ENCODE data around the gene GTF3C4. TPM values are rescaled to one million over a fixed set of nuclear protein-coding genes. Genes with fewer than 3 reads are reported as not detected.

Gene GTF3C4
- total and polyA plus RNA-seq, 2 experiments from 2014 or later, result 4.9 to 13.0 TPM

GRCh38 chr9:132644251-132644650 lies 26.0 kb upstream of the GTF3C4 start:
- TF ChIP-seq EZH2 (IDR thresholded peaks at IDR 0.05; ENCODE audit: insufficient read depth, poor library complexity, severe bottlenecking) (no peak), EZH2phosphoT487 (IDR thresholded peaks at IDR 0.05; ENCODE audit: insufficient read depth, low read depth) (no peak)
- Histone ChIP-seq H3K4me1 (ENCODE audit: insufficient read depth) (peaks cover 20% of the 10 kb centered on the region), H3K27ac (no peak overlapping the region), H3K79me2 (ENCODE audit: insufficient read depth) (no peaks in the 10 kb centered on the region), H3K27me3 (replicated peaks; ENCODE audit: insufficient read depth) (no peaks in the 10 kb centered on the region), H4K20me1 (ENCODE audit: insufficient read depth) (no peaks in the 10 kb centered on the region), H3F3A (ENCODE audit: insufficient read depth) (peaks cover 26% of the 10 kb centered on the region), H3K9ac (no peak overlapping the region), H2AFZ (no peak overlapping the region), H3K36me3 (ENCODE audit: low read depth) (peaks cover 42% of the 10 kb centered on the region), H3K9me3 (ENCODE audit: low read depth) (no peaks in the 10 kb centered on the region), H3K4me3 (no peak overlapping the region), H3K9me2 (ENCODE audit: insufficient read depth) (no peaks in the 10 kb centered on the region), H3K4me2 (ENCODE audit: unreplicated experiment) (no peak overlapping the region)
- in situ Hi-C loops (cut with MboI), result no loop called here
- WGBS, 2 experiments (ENCODE audit: low coverage in 1 of 2, low lambda C conversion rate in 2 of 2, missing lambda C conversion rate in 2 of 2), result 74 to 85% methylated on average over 3 of the region's 3 CpGs
- no peak for DNase-seq

- no peaks in the 10 kb centered on the region for H3K79me2 ChIP-seq (ENCODE audit: insufficient read depth)
- no peak for DNase-seq
- H3K9me3 ChIP-seq (ENCODE audit: low read depth), result no peaks in the 10 kb centered on the region
- H4K20me1 ChIP-seq (ENCODE audit: insufficient read depth), result no peaks in the 10 kb centered on the region
- peaks cover 30% of the 10 kb centered on the region for H3F3A ChIP-seq (ENCODE audit: insufficient read depth)
- in situ Hi-C loops (cut with MboI), result no loop called here
- peaks cover 20% of the 10 kb centered on the region for H3K4me1 ChIP-seq (ENCODE audit: insufficient read depth)
- no peaks in the 10 kb centered on the region for H3K27me3 ChIP-seq (replicated peaks; ENCODE audit: insufficient read depth)
- no peak overlapping the region for H3K27ac ChIP-seq
- no peaks in the 10 kb centered on the region for H3K9me2 ChIP-seq (ENCODE audit: insufficient read depth)
- H3K36me3 ChIP-seq (ENCODE audit: low read depth), result peaks cover 52% of the 10 kb centered on the region
- no peak overlapping the region for H2AFZ ChIP-seq
- H3K9ac ChIP-seq, result no peak overlapping the region
- WGBS, 2 experiments (ENCODE audit: low coverage in 1 of 2, low lambda C conversion rate in 2 of 2, missing lambda C conversion rate in 2 of 2), result 96 to 97% methylated on average over 8 of the region's 8 CpGs
- H3K4me3 ChIP-seq, result no peak overlapping the region
- TF ChIP-seq EZH2phosphoT487 (IDR thresholded peaks at IDR 0.05; ENCODE audit: insufficient read depth, low read depth), result no peak
- no peak for TF ChIP-seq EZH2 (IDR thresholded peaks at IDR 0.05; ENCODE audit: insufficient read depth, poor library complexity, severe bottlenecking)
- no peak overlapping the region for H3K4me2 ChIP-seq (ENCODE audit: unreplicated experiment)
Measured at GRCh38 chr9:132645306-132645705, 25.0 kb upstream of the GTF3C4 start.

GRCh38 chr9:132645711-132646110 lies 24.6 kb upstream of the GTF3C4 start:
- no peaks in the 10 kb centered on the region for H3K9me2 ChIP-seq (ENCODE audit: insufficient read depth)
- no peaks in the 10 kb centered on the region for H3K79me2 ChIP-seq (ENCODE audit: insufficient read depth)
- no peak for DNase-seq
- in situ Hi-C loops (cut with MboI), result no loop called here
- H3K4me2 ChIP-seq (ENCODE audit: unreplicated experiment), result no peak overlapping the region
- no peaks in the 10 kb centered on the region for H3K27me3 ChIP-seq (replicated peaks; ENCODE audit: insufficient read depth)
- H3F3A ChIP-seq (ENCODE audit: insufficient read depth), result peaks cover 30% of the 10 kb centered on the region
- no peaks in the 10 kb centered on the region for H3K9me3 ChIP-seq (ENCODE audit: low read depth)
- TF ChIP-seq EZH2 (IDR thresholded peaks at IDR 0.05; ENCODE audit: insufficient read depth, poor library complexity, severe bottlenecking), result no peak
- no peak for TF ChIP-seq EZH2phosphoT487 (IDR thresholded peaks at IDR 0.05; ENCODE audit: insufficient read depth, low read depth)
- no peak overlapping the region for H2AFZ ChIP-seq
- H3K4me3 ChIP-seq, result no peak overlapping the region
- no peak overlapping the region for H3K9ac ChIP-seq
- H3K27ac ChIP-seq, result no peak overlapping the region
- H3K4me1 ChIP-seq (ENCODE audit: insufficient read depth), result peaks cover 20% of the 10 kb centered on the region
- H3K36me3 ChIP-seq (ENCODE audit: low read depth), result peaks cover 53% of the 10 kb centered on the region
- H4K20me1 ChIP-seq (ENCODE audit: insufficient read depth), result no peaks in the 10 kb centered on the region
- WGBS, 2 experiments (ENCODE audit: low coverage in 1 of 2, low lambda C conversion rate in 2 of 2, missing lambda C conversion rate in 2 of 2), result 98 to 99% methylated on average over 15 of the region's 15 CpGs

- in situ Hi-C loops (cut with MboI), result no loop called here
- peak overlapping the region; percentile 51; the same call in 1 of the 2 replicates for H3K9ac ChIP-seq
- TF ChIP-seq EZH2phosphoT487 (IDR thresholded peaks at IDR 0.05; ENCODE audit: insufficient read depth, low read depth) (no peak), EZH2 (IDR thresholded peaks at IDR 0.05; ENCODE audit: insufficient read depth, poor library complexity, severe bottlenecking) (no peak)
- H2AFZ ChIP-seq, result no peak overlapping the region
- WGBS, 2 experiments (ENCODE audit: low coverage in 1 of 2, low lambda C conversion rate in 2 of 2, missing lambda C conversion rate in 2 of 2), result 89 to 93% methylated on average over 7 of the region's 7 CpGs
- no peak for DNase-seq
- H3K9me3 ChIP-seq (ENCODE audit: low read depth), result no peaks in the 10 kb centered on the region
- H3K4me1 ChIP-seq (ENCODE audit: insufficient read depth), result peaks cover 20% of the 10 kb centered on the region
- H3K27me3 ChIP-seq (replicated peaks; ENCODE audit: insufficient read depth), result no peaks in the 10 kb centered on the region
- H3K4me3 ChIP-seq, result no peak overlapping the region
- peak overlapping the region; percentile 54 for H3K4me2 ChIP-seq (ENCODE audit: unreplicated experiment)
- H4K20me1 ChIP-seq (ENCODE audit: insufficient read depth), result no peaks in the 10 kb centered on the region
- no peaks in the 10 kb centered on the region for H3K9me2 ChIP-seq (ENCODE audit: insufficient read depth)
- peaks cover 49% of the 10 kb centered on the region for H3K36me3 ChIP-seq (ENCODE audit: low read depth)
- H3K79me2 ChIP-seq (ENCODE audit: insufficient read depth), result no peaks in the 10 kb centered on the region
- peaks cover 37% of the 10 kb centered on the region for H3F3A ChIP-seq (ENCODE audit: insufficient read depth)
- H3K27ac ChIP-seq, result peak overlapping the region; percentile 86
Measured at GRCh38 chr9:132646726-132647125, 23.5 kb upstream of the GTF3C4 start.

GRCh38 chr9:132647355-132647754 lies 22.9 kb upstream of the GTF3C4 start:
- 9 to 14% methylated on average over 4 of the region's 4 CpGs for WGBS, 2 experiments (ENCODE audit: low coverage in 1 of 2, low lambda C conversion rate in 2 of 2, missing lambda C conversion rate in 2 of 2)
- Histone ChIP-seq H3F3A (ENCODE audit: insufficient read depth) (peaks cover 43% of the 10 kb centered on the region), H3K36me3 (ENCODE audit: low read depth) (peaks cover 49% of the 10 kb centered on the region), H3K4me3 (no peak overlapping the region), H4K20me1 (ENCODE audit: insufficient read depth) (no peaks in the 10 kb centered on the region), H3K9me2 (ENCODE audit: insufficient read depth) (no peaks in the 10 kb centered on the region), H2AFZ (no peak overlapping the region), H3K4me1 (ENCODE audit: insufficient read depth) (peaks cover 20% of the 10 kb centered on the region), H3K27me3 (replicated peaks; ENCODE audit: insufficient read depth) (no peaks in the 10 kb centered on the region), H3K9ac (peak overlapping the region; percentile 67), H3K27ac (peak overlapping the region; percentile 86), H3K79me2 (ENCODE audit: insufficient read depth) (no peaks in the 10 kb centered on the region), H3K4me2 (ENCODE audit: unreplicated experiment) (peak overlapping the region; percentile 54), H3K9me3 (ENCODE audit: low read depth) (no peaks in the 10 kb centered on the region)
- TF ChIP-seq EZH2 (IDR thresholded peaks at IDR 0.05; ENCODE audit: insufficient read depth, poor library complexity, severe bottlenecking) (no peak), EZH2phosphoT487 (IDR thresholded peaks at IDR 0.05; ENCODE audit: insufficient read depth, low read depth) (peak; percentile 63; the same call in 1 of the 2 replicates)
- in situ Hi-C loops (cut with MboI), result no loop called here
- DNase-seq, result peak; percentile 98

All from GM23248 (cell line).